HG02623 (cell line): ENCODE measurements around the gene FAM210A.

Experiments used
- ATAC-seq: cut with Tn5 transposase; IDR thresholded peaks from one replicate; pipeline ENCODE4 v1.9.1; 2021; ENCODE audit warnings: moderate library complexity; ENCODE audit not compliant: unreplicated experiment

The FAM210A gene

GRCh38 chr18:13624563-13625237 lies 101.7 kb downstream of the FAM210A start:
- no peak for ATAC-seq

DNA sequence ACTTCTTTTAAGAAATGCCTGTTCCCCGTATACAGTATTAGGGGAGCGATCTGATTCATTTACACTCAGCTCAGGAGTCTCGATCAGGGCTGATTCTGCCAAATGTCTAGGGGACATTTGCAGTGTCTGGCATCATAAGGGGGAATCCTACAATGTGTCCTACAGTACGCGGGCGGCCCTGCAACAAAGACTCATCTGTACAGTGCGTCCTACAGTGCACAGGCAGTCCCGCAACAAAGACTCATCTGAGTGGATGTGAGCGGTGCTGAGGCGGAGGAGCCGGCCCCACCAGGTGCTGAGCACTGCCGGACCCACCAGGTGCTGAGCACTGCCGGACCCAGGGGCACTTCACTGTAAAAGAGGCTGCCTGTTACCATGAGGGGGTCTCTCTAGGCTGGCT lies 102.5 kb downstream of the FAM210A start:
- no peak for ATAC-seq

GRCh38 chr18:13623348-13623747 lies 103.0 kb downstream of the FAM210A start:
- ATAC-seq, result no peak

- ATAC-seq, result no peak
Observed at GRCh38 chr18:13622751-13623150, 103.6 kb downstream of the FAM210A start.

DNA sequence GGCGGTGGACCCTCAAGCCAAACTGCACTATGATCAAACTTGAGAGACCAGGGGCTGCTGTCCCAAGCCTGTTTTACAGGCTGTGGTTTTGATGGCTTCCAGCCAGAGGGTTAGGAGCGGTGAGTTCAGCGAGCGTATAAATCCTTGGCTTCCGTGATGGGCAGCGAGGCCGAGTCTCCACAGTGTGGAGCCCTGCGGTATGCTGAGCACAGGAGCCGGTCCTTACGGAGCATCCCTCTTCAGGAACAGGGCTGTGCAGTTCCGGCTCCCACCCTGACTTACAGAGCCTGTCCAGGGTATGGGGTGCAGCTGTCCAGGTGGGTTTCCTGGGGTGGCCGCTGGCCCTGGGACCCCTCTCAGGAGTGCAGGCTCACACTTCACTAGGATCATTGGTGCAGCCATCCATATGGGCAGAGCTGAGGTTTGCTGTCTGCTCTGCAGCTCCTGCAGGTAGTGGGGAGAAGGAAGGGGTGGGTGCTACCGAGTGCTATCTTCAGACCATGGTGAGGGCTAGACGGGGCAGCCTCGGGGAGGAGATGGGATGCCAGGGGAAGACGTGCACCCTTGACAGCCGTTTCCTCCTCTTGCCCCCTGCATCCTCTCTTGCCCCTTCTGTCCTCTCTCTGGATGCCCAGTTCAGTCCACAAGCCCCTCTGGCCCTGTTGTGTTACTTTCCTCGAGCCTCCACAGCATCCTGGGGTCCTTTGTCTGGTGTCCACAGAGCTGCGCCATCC lies 104.3 kb downstream of the FAM210A start:
- no peak for ATAC-seq

DNA sequence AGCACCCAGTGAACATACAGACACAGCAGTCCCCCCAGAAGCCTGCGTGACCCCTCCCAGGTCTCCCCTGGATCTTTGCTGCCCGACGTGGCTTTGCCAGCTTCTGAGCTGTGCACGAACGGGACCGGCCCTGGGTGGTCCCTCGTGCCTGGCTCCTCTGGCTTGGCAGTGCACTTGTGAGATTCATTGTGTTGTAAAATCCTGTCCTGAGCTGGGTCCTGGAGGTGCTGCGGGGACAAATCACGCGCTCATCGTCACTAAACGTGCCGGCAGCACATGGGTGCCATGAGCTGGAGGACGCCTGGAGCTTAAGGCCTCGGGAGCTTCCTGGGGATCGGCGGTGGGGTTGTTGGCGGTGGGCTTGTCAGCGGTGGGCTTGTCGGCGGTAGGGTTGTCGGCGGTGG lies 104.9 kb downstream of the FAM210A start:
- ATAC-seq, result no peak

DNA sequence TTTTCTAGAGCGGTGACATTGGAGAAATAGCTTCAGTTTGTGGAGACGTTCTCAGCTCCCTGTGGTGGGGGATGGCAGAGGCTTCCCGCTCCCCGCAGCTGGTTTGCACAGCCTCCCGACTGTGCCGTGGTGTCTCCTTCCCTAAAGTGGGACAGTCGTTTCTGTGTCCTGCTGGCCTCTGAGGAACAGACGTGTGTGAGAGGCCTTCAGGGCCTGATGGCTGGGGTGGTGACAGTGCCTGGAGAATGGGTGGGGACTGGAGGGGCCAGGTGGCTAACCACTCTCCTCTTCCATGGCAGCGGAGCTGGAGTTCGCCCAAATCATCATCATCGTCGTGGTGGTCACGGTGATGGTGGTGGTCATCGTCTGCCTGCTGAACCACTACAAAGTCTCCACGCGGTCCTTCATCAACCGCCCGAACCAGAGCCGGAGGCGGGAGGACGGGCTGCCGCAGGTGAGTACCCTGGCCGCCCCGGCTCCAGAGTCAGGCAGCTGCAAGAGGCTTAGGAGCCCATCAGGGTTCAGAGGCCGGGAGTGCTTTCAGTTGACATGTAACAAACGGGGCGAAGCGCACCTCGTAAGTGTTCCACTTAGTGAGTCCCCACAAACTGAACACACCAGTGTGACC lies 105.4 kb downstream of the FAM210A start:
- ATAC-seq, result no peak

GRCh38 chr18:13620206-13620672 lies 106.1 kb downstream of the FAM210A start:
- no peak for ATAC-seq

- no peak for ATAC-seq
Observed at GRCh38 chr18:13619505-13620205, 106.7 kb downstream of the FAM210A start.

- ATAC-seq, result no peak
Observed at GRCh38 chr18:13618760-13619438, 107.5 kb downstream of the FAM210A start.

DNA sequence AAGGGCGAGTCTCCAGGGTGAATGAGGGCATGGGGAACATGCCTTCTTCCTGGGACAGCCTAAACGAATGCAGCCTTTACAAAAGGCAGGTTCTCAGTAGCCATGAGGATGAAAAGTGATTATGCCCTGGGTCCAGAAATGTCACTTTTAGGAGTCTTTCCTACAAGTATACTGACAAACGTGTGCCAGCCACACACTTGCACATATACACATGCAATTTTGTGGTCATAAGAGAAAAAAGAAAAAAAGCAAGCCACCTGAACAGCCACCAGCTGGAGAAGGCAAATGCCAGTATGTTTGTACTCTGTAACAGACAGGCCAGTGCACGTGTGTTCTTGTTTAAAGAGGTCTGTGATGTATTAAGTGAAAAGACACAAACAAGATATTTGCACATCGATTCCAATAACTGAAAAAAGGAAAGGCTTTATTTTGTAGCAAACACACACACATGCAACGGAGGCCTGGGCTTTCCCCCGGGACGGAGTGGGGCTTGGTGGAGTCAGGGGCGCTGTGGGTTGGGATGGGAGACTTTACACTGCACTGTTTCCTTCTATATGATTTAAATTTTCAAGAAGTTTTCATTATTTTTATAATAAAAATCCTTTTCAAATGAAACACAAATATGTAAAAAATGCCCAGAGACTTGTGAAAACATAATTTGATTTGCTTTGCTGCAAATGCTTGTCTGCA lies 108.4 kb downstream of the FAM210A start:
- no peak for ATAC-seq

DNA sequence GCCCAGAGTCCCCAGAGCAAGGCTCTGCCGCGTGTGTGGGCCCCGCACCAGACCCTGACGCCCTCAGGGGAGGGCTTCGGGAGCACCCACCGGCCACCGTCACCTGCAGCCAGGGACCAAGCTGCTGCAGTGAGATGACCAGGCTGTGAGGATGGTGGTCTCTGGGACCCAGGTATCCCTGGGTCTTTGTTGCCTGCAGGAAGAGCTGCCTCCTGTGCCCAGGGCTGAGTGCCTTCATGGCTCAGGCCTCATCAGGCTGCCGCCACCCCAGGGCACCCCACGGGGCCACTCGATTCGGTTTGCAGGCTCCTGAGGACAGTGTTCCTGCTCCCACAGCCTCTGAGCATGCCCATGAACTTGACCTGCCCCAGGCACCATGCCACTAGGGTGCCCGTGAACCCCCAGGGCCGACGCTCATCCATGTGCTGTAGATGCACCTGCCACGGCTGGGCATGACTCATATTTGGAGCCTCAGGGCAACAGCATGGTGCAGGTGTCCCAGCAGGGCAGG lies 109.8 kb downstream of the FAM210A start:
- ATAC-seq, result no peak

DNA sequence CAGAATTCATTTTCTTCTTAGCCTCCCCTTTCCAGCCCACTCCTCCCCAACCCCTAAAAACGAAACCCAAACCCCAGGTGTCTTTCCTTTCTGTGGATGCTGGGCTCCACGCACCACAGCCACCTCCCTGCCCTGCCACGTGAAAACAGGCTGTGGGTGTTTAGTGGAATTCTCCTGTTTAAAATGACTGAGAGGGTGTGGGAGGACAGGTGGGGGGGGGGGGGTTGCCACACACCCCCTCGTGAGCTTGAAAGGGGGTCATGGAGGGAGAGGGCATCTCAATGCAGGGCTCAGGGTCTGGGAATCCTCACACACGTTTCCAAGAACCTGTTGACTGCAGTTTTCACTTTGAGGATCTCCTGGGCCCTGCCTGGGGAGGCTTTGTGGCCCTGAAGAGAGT lies 110.3 kb downstream of the FAM210A start:
- no peak for ATAC-seq

DNA sequence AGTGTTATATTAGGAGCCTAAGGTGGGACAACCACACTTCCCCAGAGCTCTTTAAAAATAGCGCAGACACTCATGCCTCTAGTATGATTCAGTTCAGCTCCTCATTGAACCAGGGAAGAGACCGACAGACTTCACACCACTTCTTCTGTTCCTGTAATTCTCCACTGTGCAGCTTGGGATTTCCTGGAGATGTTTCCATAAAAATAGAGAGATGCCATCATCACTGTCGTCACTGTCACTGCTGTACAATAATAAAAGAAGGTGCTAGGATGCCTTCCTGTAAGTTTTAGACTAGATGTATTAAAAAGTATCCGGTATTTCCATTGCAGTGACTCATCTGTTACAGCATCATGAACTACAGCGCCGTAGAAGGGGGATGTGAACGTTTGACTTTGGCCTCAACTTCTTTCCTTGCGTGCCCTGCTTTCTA lies 110.9 kb downstream of the FAM210A start:
- no peak for ATAC-seq

- ATAC-seq, result no peak
Observed at GRCh38 chr18:13614641-13615288, 111.6 kb downstream of the FAM210A start.

GRCh38 chr18:13613591-13614501 lies 112.5 kb downstream of the FAM210A start:
- no peak for ATAC-seq
